ENCODE results near the gene ZNF787.

ZNF787 gene

DNA sequence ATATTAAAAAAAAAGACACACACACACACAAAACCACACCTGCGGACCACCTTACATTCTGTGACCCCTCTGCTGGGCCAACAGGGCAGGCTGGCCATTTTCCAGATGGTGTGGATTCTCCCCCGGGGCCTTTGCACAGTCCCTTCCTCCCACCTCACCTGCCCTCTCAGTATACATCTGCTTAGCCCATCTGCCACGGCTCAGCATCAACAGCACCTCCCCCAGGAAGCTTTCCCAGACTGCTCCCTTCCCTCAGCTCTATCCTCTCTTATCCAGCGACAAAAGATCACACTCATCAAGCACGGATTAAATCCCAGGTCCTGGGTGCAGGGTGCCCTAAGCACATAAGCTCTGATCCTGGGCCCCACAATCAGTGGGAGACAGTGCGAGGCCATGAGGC, 4.5 kb downstream of the ZNF787 start:
- TF ChIP-seq, protein P1, sequence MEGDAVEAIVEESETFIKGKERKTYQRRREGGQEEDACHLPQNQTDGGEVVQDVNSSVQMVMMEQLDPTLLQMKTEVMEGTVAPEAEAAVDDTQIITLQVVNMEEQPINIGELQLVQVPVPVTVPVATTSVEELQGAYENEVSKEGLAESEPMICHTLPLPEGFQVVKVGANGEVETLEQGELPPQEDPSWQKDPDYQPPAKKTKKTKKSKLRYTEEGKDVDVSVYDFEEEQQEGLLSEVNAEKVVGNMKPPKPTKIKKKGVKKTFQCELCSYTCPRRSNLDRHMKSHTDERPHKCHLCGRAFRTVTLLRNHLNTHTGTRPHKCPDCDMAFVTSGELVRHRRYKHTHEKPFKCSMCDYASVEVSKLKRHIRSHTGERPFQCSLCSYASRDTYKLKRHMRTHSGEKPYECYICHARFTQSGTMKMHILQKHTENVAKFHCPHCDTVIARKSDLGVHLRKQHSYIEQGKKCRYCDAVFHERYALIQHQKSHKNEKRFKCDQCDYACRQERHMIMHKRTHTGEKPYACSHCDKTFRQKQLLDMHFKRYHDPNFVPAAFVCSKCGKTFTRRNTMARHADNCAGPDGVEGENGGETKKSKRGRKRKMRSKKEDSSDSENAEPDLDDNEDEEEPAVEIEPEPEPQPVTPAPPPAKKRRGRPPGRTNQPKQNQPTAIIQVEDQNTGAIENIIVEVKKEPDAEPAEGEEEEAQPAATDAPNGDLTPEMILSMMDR (IDR thresholded peaks at IDR 0.05; ENCODE audit: insufficient read depth, missing control alignments): no peak
- FAIRE-seq: no peak

DNA sequence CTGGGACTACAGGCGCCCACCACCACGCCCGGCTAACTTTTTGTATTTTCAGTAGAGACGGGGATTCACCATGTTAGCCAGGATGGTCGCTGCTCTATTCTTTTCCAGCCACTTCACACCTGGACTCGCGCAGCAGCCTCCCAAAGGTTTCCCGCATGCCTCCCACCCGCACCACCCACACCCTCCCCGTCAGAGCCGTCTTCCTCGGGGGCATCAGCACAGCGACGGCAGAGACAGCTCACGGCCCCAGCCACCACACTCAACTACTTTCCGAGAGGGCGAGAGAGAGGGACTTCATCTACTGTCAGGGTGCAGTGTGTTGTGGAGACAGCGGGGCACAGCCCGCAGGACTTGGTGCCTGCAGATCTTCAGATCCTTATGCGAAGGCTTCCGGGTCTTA, 5.6 kb downstream of the ZNF787 start:
- FAIRE-seq: no peak
- TF ChIP-seq, protein P1 (IDR thresholded peaks at IDR 0.05; ENCODE audit: insufficient read depth, missing control alignments): no peak
- no peak for DNase-seq (ENCODE audit: insufficient read length, low spot score)

More for the DNA sequence above, 4.5 kb downstream of the ZNF787 start:
- DNase-seq (ENCODE audit: insufficient read length, low spot score): peak; percentile 51

DNA sequence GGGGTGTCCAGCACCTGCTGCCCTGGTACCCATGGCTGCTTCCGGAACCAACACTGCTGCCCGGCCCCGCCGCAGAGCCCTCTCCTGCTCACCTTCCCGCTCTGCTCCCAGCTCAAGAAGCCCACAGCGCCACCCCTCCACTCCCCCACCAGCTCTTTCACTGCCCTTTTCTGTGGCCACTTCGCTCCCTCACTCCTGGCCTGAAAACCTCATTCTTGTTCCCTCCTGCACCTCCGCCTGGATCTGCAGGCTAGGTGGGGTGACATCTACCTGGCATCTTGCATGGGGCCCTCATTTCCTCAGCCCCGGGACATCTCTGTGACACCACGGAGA, 6.4 kb downstream of the ZNF787 start:
- FAIRE-seq (no peak), DNase-seq (ENCODE audit: insufficient read length, low spot score) (no peak)
- TF ChIP-seq, protein P1 (IDR thresholded peaks at IDR 0.05; ENCODE audit: insufficient read depth, missing control alignments): no peak

DNA sequence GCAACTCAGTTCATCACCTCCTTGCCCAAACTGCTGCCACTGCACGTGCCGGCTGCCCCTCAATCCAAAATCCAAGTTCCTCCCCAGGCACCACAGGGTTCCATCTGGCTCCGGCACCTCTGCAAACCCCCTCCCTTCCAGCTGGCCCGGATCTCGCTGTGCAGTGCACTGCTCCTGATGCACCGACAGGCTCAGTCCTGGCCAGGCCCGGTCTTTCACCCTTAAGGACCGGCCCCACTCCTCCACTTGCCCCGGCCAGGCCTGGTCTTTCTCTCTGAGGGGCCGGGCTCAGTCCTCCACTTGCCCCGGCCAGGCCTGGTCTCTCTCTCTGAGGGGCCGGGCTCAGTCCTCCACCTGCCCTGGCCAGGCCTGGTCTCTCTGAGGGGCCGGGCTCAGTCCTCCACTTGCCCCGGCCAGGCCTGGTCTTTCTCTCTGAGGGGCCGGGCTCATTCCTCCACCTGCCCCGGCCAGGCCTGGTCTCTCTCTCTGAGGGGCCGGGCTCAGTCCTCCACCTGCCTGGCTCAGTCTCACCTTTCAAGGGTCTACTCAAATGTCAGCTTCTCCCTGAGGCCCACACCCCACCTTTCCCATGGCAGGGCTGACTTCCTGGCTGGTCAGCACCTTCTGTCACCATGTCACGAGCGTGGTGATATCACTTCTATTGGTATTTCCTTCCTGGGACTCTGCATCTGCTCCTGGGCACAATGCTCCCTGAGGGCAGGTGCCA, 6.9 kb downstream of the ZNF787 start:
- TF ChIP-seq, protein P1 (IDR thresholded peaks at IDR 0.05; ENCODE audit: insufficient read depth, missing control alignments): no peak
- FAIRE-seq: no peak
- no peak for DNase-seq (ENCODE audit: insufficient read length, low spot score)

DNA sequence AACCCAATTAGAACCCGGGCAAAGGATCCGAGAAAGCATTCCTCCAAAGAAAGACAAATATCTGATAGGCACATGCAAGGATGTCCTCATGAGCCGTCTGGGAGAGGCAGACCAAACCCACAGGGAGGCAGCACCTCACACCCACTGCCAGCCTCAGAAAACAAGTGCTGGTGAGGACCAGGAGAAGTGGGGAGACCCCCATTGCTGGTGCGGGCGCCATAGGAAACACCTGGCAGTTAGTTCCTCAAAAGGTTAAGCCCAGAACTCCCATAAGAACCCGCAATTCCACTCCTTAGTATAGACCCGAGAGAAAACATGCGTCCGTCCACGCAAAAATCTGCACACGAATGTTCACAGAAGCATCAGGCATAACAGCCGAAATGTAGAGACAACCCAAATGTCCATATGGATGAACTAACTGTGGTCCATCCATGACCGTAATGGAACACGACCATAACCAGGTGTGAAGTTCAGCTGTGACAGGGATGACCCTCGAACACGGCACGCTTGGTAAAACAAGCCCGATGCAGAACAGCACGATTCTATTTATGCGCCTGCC, 7.9 kb downstream of the ZNF787 start:
- no peak for FAIRE-seq
- no peak for DNase-seq (ENCODE audit: insufficient read length, low spot score)
- TF ChIP-seq, protein P1 (IDR thresholded peaks at IDR 0.05; ENCODE audit: insufficient read depth, missing control alignments): no peak

DNA sequence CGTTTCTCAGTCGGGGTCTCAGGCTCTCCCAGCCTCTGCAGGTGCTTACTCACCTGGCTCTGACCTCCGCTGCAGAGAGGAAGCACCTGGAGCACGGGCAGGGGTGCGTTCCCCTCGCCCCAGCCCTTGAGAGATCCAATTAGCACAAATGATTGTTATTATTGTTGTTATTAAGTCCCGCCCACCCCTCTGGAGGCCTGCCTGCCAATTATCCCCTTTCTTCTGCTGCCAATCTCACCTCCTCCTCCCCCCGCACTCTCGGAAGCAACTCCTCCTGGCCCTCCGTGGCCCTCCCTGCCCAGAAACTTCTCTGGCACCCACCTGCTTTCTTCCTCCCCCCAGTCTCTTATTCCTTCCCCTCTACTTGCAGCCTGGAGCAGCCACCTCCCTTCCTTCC, 8.8 kb downstream of the ZNF787 start:
- FAIRE-seq (no peak), DNase-seq (ENCODE audit: insufficient read length, low spot score) (no peak)
- TF ChIP-seq, protein P1 (IDR thresholded peaks at IDR 0.05; ENCODE audit: insufficient read depth, missing control alignments): no peak

DNA sequence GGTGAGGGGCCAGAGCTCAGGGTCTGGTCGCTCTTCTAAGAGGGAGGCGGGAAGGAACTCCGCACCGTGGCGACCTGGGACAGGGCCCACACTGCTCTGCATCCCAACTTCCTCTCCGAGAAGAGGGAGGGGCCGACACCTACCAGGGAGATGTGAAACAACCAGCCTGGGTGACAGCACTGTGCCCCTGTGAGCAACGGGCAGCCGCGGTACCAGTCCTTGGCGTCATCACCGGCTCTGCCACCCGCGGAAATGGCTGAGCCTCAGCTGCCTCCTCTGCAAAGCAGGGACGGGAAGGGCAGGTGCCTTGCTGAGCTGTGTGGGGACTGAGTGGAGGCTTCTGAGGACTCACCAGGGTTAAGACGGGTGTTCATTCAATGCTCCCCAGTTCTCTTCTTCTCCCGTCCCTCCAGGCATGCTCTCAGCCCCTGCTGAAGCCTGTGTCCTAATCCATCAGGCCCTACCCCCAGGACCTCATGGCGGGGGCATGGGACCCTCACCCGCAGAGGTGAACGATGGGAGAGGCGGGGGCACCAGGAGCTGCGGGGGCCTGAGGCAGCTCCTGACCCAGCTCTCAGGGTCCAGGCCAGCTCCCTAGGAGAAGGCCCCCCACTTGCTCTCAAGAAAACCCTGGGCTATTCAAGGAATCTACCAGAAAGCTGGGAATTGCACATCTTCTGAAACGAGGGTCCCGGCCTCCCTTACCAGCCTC, 9.3 kb downstream of the ZNF787 start:
- no peak for FAIRE-seq
- DNase-seq (ENCODE audit: insufficient read length, low spot score): no peak
- TF ChIP-seq, protein P1 (IDR thresholded peaks at IDR 0.05; ENCODE audit: insufficient read depth, missing control alignments): no peak
